ENCODE results near the gene CD180. TPM values are rescaled to one million over a fixed set of nuclear protein-coding genes. Genes with fewer than 3 reads are reported as not detected.

Gene CD180
- polyA plus RNA-seq, 1 experiment = not detected

DNA sequence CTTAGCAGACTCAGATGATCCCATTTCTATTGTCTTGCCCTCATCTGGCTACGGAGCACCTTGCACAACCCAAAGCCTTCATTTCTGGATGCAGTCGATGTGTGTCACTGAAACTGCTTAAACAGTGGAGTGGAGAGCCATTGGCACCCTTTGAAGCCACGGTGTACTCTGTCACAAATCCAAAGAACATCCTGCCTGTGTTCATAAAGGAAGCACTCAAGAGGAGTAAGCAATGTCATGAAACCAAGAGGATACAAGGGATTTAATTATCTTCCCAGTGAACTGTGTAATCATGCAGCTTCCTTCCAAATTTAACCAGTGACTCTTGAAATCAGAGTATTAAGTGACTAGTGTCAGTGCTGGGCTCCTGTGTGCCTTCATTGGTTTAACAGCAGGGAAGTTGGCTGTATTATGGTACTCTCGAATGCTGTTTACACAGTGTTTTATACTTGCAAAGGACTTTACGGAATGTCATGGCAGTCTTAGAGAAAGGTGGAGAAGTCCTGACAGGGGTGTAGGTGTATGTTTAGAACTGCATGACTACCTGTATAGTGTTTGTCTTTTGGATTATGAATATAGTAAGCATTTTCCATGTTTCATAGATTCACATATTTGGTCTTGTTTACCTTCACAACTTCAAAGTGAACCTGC, 41.9 kb downstream of the CD180 start:
- no peaks in the 10 kb centered on the region for H3K27me3 ChIP-seq (ENCODE audit: control insufficient read depth, insufficient read depth, low read length)
- H3K36me3 ChIP-seq (ENCODE audit: control insufficient read depth, insufficient read depth, low read length) = 0 out of 2 replicates have a peak, but pooled peaks cover 1% of the 10 kb centered on the region
- ChIA-PET POLR2A (no interaction called here), CTCF (interaction anchor here (1.3 to 4.4 kb wide), 5 partner anchors 10 to 347 kb away, joined by 3 to 28 read pairs (median 4); no protein-coding TSS in a partner anchor)
- TF ChIP-seq, protein P1, sequence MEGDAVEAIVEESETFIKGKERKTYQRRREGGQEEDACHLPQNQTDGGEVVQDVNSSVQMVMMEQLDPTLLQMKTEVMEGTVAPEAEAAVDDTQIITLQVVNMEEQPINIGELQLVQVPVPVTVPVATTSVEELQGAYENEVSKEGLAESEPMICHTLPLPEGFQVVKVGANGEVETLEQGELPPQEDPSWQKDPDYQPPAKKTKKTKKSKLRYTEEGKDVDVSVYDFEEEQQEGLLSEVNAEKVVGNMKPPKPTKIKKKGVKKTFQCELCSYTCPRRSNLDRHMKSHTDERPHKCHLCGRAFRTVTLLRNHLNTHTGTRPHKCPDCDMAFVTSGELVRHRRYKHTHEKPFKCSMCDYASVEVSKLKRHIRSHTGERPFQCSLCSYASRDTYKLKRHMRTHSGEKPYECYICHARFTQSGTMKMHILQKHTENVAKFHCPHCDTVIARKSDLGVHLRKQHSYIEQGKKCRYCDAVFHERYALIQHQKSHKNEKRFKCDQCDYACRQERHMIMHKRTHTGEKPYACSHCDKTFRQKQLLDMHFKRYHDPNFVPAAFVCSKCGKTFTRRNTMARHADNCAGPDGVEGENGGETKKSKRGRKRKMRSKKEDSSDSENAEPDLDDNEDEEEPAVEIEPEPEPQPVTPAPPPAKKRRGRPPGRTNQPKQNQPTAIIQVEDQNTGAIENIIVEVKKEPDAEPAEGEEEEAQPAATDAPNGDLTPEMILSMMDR (IDR thresholded peaks at IDR 0.05; ENCODE audit: insufficient read depth, low read depth, low read length) = no peak
- no peak overlapping the region for H3K4me3 ChIP-seq (ENCODE audit: low read depth, low read length)
- DNase-seq (ENCODE audit: low read depth) = no peak

DNA sequence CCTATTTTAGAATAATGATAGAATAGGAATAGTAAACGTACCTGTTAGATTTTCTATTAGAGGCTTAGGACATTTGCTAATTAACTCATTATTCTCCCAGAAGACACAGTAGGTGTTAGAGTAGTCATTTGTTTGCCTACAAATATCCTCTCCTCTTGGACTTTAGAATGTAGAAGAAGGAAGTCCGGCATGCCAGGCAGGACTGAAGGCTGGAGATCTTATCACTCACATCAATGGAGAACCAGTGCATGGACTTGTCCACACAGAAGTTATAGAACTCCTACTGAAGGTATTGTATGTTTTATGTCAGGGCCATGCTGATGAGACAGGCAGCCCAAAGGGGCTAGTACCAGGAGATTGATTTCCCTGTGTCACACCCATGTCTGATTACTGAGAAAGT, 43.3 kb downstream of the CD180 start:
- no peak for DNase-seq (ENCODE audit: low read depth)
- TF ChIP-seq, protein P1 (IDR thresholded peaks at IDR 0.05; ENCODE audit: insufficient read depth, low read depth, low read length) = no peak
- CTCF ChIA-PET = interaction anchor here (1.4 kb wide), 1 partner anchor 166 kb away, joined by 3 read pairs; no protein-coding TSS in a partner anchor

DNA sequence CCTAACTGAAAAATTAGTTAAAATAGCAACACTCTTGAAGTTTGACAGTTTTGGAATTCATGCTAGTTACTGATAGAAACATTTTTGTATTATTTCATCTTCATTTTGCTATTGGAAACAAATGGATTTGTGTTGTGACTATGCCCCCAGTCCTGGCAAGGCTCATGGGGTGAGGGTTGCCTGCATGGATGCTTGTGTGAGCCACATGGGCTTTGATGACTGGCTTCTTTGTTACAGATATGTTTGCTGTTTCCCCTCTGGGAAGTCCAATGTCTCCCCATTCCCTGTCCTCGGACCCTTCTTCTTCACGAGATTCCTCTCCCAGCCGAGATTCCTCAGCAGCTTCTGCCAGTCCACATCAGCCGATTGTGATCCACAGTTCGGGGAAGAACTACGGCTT, 44.2 kb downstream of the CD180 start:
- DNase-seq (ENCODE audit: low read depth) = no peak
- no peaks in the 10 kb centered on the region for H3K27me3 ChIP-seq (ENCODE audit: control insufficient read depth, insufficient read depth, low read length)
- H3K36me3 ChIP-seq (ENCODE audit: control insufficient read depth, insufficient read depth, low read length) = peaks cover 1% of the 10 kb centered on the region; the same call in 1 of the 2 replicates
- ChIA-PET POLR2A (no interaction called here), CTCF (interaction anchor here (1.4 kb wide), 1 partner anchor 165 kb away, joined by 3 read pairs; no protein-coding TSS in a partner anchor)
- H3K4me3 ChIP-seq (ENCODE audit: low read depth, low read length) = no peak overlapping the region
- TF ChIP-seq, protein P1 (IDR thresholded peaks at IDR 0.05; ENCODE audit: insufficient read depth, low read depth, low read length) = no peak

More for the DNA sequence above, 43.3 kb downstream of the CD180 start:
- POLR2A ChIA-PET = no interaction called here
- Histone ChIP-seq H3K27me3 (ENCODE audit: control insufficient read depth, insufficient read depth, low read length) (no peaks in the 10 kb centered on the region), H3K36me3 (ENCODE audit: control insufficient read depth, insufficient read depth, low read length) (peaks cover 1% of the 10 kb centered on the region; the same call in 1 of the 2 replicates), H3K4me3 (ENCODE audit: low read depth, low read length) (no peak overlapping the region)

DNA sequence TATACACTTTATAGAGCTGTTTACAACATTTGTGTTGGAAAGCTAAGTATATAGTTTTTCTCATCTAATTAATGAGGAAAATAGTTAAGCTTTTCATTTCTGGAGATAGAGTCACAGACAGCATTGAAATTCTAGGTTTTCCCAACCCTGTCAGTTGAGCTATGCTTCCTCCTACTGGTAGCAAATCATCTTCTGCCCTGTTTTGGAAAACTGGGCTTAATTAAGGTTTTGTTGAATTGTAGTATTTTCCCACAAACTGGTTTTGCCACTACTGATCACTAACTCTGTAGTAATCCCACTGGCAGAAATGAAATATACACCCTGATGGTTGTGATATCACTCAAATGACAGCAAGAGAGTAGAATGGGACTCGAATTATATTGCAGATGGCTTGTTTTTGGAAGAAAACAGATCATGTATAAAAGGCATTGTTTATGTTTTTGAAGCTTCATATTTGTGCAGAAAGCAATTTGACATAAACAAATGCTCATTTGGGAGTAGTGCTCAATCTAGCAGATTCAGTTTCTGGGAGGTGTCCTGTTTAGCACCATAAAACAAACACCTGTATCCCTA, 46.6 kb downstream of the CD180 start:
- POLR2A ChIA-PET = no interaction called here
- H3K4me3 ChIP-seq (ENCODE audit: low read depth, low read length) = no peak overlapping the region
- CTCF ChIA-PET = interaction anchor here (0.6 to 4.3 kb wide), 26 partner anchors 10 to 844 kb away, joined by 3 to 46 read pairs (median 4); no protein-coding TSS in a partner anchor

More for the DNA sequence above, 46.6 kb downstream of the CD180 start:
- DNase-seq (ENCODE audit: low read depth) = no peak
- Histone ChIP-seq H3K36me3 (ENCODE audit: control insufficient read depth, insufficient read depth, low read length) (peaks cover 6% of the 10 kb centered on the region), H3K27me3 (ENCODE audit: control insufficient read depth, insufficient read depth, low read length) (no peaks in the 10 kb centered on the region)
- TF ChIP-seq, protein P1 (IDR thresholded peaks at IDR 0.05; ENCODE audit: insufficient read depth, low read depth, low read length) = peak; percentile 68

Measured in BJ (cell line).